Lower leg skin (tissue), 3 donors: ENCODE results near the gene NTHL1.

Experiments
- POLR2A ChIP-seq, 2 donors: fragments of 450-650 bp; IDR thresholded peaks; one replicate each; pipeline ENCODE4 v1.6.1; 2016 to 2017; ENCODE audit warnings: antibody characterized with exemption in 2 of 2, mild to moderate bottlenecking in 1 of 2, moderate library complexity in 1 of 2
- TF ChIP-seq, protein P1 (sequence below), 3 donors: fragments of 450-650 bp; IDR thresholded peaks; one replicate each; pipeline ENCODE4 v1.5.1; 2016; ENCODE audit warnings: antibody characterized with exemption in 3 of 3, mild to moderate bottlenecking in 3 of 3, moderate library complexity in 2 of 3

DNA sequence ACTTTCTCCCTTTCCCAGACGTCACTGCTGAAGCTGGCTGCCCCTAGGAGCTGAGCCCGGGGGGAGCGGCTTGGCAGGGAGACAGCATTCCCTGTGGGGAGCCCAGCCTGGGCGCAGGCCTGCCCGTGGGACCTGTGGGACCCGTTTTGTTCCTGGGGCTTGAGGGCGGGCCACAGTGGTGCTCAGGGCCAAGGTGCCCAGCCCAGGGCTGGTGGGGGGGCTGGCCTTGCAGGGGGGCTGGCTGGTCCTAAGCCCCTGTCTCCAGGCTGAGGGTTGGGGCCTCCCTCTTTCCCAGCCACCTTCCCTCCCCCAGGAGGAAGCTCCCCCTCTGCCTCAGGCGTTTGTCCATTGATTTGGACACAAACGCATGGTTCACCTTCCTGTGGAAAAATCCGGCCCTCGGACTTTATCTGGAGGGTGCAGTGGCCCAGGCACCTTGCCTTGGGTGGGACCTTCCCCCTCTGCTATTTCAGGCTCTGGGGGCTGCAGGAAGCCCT lies 16.5 kb downstream of the NTHL1 start:
- TF ChIP-seq, protein P1, sequence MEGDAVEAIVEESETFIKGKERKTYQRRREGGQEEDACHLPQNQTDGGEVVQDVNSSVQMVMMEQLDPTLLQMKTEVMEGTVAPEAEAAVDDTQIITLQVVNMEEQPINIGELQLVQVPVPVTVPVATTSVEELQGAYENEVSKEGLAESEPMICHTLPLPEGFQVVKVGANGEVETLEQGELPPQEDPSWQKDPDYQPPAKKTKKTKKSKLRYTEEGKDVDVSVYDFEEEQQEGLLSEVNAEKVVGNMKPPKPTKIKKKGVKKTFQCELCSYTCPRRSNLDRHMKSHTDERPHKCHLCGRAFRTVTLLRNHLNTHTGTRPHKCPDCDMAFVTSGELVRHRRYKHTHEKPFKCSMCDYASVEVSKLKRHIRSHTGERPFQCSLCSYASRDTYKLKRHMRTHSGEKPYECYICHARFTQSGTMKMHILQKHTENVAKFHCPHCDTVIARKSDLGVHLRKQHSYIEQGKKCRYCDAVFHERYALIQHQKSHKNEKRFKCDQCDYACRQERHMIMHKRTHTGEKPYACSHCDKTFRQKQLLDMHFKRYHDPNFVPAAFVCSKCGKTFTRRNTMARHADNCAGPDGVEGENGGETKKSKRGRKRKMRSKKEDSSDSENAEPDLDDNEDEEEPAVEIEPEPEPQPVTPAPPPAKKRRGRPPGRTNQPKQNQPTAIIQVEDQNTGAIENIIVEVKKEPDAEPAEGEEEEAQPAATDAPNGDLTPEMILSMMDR (IDR thresholded peaks at IDR 0.05), result no peak
- no peak for TF ChIP-seq POLR2A (IDR thresholded peaks at IDR 0.05)
